ENCODE results near the gene SYCE1L. TPM values are rescaled to one million over a fixed set of nuclear protein-coding genes. Genes with fewer than 3 reads are reported as not detected.
A peak's percentile ranks its signal among the peaks of the same experiment; 100 is the strongest.
"Not testable (repeated sequence)": the region's sequence is repeated elsewhere in the genome, so short reads cannot be mapped to it uniquely, and the experiment has no call there.

The SYCE1L gene
- total RNA-seq, 2 donors from 2014 or later, result 2.1 to 8.5 TPM

- DNase-seq (ENCODE audit: low spot score in 2 of 2), result peak in 1 of 2 donors; percentile 51
- Mint-ChIP-seq H3K9me3 (no peaks in the 10 kb centered on the region), H3K36me3 (no peaks in the 10 kb centered on the region), H3K27ac (no peak overlapping the region)
- ATAC-seq, result peak in 1 of 2 donors; percentile 41
Observed at GRCh38 chr16:77223184-77223583, 24.0 kb downstream of the SYCE1L start.

- no peaks in the 10 kb centered on the region for H3K36me3 Mint-ChIP-seq
- no peaks in the 10 kb centered on the region for H3K9me3 Mint-ChIP-seq
- no peak for DNase-seq (ENCODE audit: low spot score in 2 of 2)
Observed at GRCh38 chr16:77225182-77225581, 26.0 kb downstream of the SYCE1L start.

GRCh38 chr16:77227745-77228144 lies 28.5 kb downstream of the SYCE1L start:
- DNase-seq (ENCODE audit: low spot score in 2 of 2) (no peak), ATAC-seq (peak in 1 of 2 donors; percentile 83)
- H3K36me3 Mint-ChIP-seq, result no peaks in the 10 kb centered on the region
- no peak overlapping the region for H3K27ac Mint-ChIP-seq
- H3K9me3 Mint-ChIP-seq, result no peaks in the 10 kb centered on the region

More at GRCh38 chr16:77225182-77225581, 26.0 kb downstream of the SYCE1L start:
- no peak overlapping the region for H3K27ac Mint-ChIP-seq
- ATAC-seq, result no peak

- Mint-ChIP-seq H3K9me3 (no peaks in the 10 kb centered on the region), H3K27ac (no peak overlapping the region), H3K36me3 (no peaks in the 10 kb centered on the region)
- DNase-seq (ENCODE audit: low spot score in 2 of 2) (no peak), ATAC-seq (no peak)
Observed at GRCh38 chr16:77231047-77231446, 31.8 kb downstream of the SYCE1L start.

- ATAC-seq (no peak), DNase-seq (ENCODE audit: low spot score in 2 of 2) (no peak)
- no peaks in the 10 kb centered on the region for H3K36me3 Mint-ChIP-seq
- no peak overlapping the region for H3K27ac Mint-ChIP-seq
- H3K9me3 Mint-ChIP-seq, result no peaks in the 10 kb centered on the region
Observed at GRCh38 chr16:77233799-77234519, 34.8 kb downstream of the SYCE1L start.

- H3K27ac Mint-ChIP-seq, result no peak overlapping the region
- no peak for ATAC-seq
- no peaks in the 10 kb centered on the region for H3K36me3 Mint-ChIP-seq
- no peak for DNase-seq (ENCODE audit: low spot score in 2 of 2)
- no peaks in the 10 kb centered on the region for H3K9me3 Mint-ChIP-seq
Observed at GRCh38 chr16:77234611-77235010, 35.4 kb downstream of the SYCE1L start.

GRCh38 chr16:77236063-77236511 lies 36.9 kb downstream of the SYCE1L start:
- DNase-seq (ENCODE audit: low spot score in 2 of 2), result peak; percentile 82 to 88
- Mint-ChIP-seq H3K36me3 (no peaks in the 10 kb centered on the region), H3K27ac (no peak overlapping the region), H3K9me3 (no peaks in the 10 kb centered on the region)
- ATAC-seq, result peak; percentile 97 to 98

- H3K27ac Mint-ChIP-seq, result no peak overlapping the region
- H3K9me3 Mint-ChIP-seq, result no peaks in the 10 kb centered on the region
- no peaks in the 10 kb centered on the region for H3K36me3 Mint-ChIP-seq
- ATAC-seq, result no peak
- no peak for DNase-seq (ENCODE audit: low spot score in 2 of 2)
Observed at GRCh38 chr16:77238593-77238992, 39.4 kb downstream of the SYCE1L start.

GRCh38 chr16:77242471-77242870 lies 43.3 kb downstream of the SYCE1L start:
- ATAC-seq; DNase-seq (ENCODE audit: low spot score in 2 of 2); H3K9me3 Mint-ChIP-seq; H3K36me3 Mint-ChIP-seq; H3K27ac Mint-ChIP-seq: not testable (repeated sequence)

- H3K27ac Mint-ChIP-seq, result no peak overlapping the region
- no peak for DNase-seq (ENCODE audit: low spot score in 2 of 2)
- ATAC-seq, result no peak
- no peaks in the 10 kb centered on the region for H3K36me3 Mint-ChIP-seq
- no peaks in the 10 kb centered on the region for H3K9me3 Mint-ChIP-seq
Observed at GRCh38 chr16:77246150-77246549, 46.9 kb downstream of the SYCE1L start.

GRCh38 chr16:77250400-77250799 lies 51.2 kb downstream of the SYCE1L start:
- no peaks in the 10 kb centered on the region for H3K9me3 Mint-ChIP-seq
- H3K27ac Mint-ChIP-seq, result no peak overlapping the region
- DNase-seq (ENCODE audit: low spot score in 2 of 2), result no peak
- ATAC-seq, result no peak
- H3K36me3 Mint-ChIP-seq, result no peaks in the 10 kb centered on the region

Other genes starting within 250 kb of the SYCE1L start
- gene MON1B, start 8.2 kb upstream of the SYCE1L start, total RNA-seq, result 10 to 100 TPM; 75.3 to 92.9 TPM
- gene ADAMTS18, start 235.6 kb downstream of the SYCE1L start, total RNA-seq, result not detected